GM12878 (cell line): ENCODE results near the gene TNPO2. TPM values are rescaled to one million over a fixed set of nuclear protein-coding genes. Genes with fewer than 3 reads are reported as not detected.

Experiments used
- BACH1 ChIP-seq: fragments of 450-650 bp; IDR thresholded peaks from 2 replicates; pipeline ENCODE4 v1.6.1; 2017; ENCODE audit warnings: mild to moderate bottlenecking, borderline replicate concordance
- BCL11A ChIP-seq: IDR thresholded peaks from 2 replicates; pipeline ENCODE4 v1.6.1; 2011; ENCODE audit warnings: low read depth, low read length
- CBFB ChIP-seq: IDR thresholded peaks from 2 replicates; pipeline ENCODE4 v1.6.1; 2016; ENCODE audit warnings: antibody characterized with exemption, low read depth
- CBX5 ChIP-seq: sonication (generic); IDR thresholded peaks from 2 replicates; pipeline ENCODE4 v1.6.1; 2016; ENCODE audit warnings: low read depth, moderate library complexity, mild to moderate bottlenecking, inconsistent platforms
- E2F4 ChIP-seq: IDR thresholded peaks from 2 replicates; pipeline ENCODE4 v1.6.1; 2012; ENCODE audit warnings: low read depth, low read length, improper control_type of control experiment
- GATAD2B ChIP-seq: fragments of 450-650 bp; conservative IDR thresholded peaks from 2 replicates; pipeline ENCODE4 v1.6.1; 2017; ENCODE audit warnings: low read depth, mild to moderate bottlenecking, moderate library complexity
- NBN ChIP-seq: fragments of 450-650 bp; IDR thresholded peaks from 2 replicates; pipeline ENCODE4 v1.6.1; 2016
- NKRF ChIP-seq: fragments of 450-650 bp; conservative IDR thresholded peaks from 2 replicates; pipeline ENCODE4 v1.6.1; 2017; ENCODE audit warnings: mild to moderate bottlenecking, moderate library complexity
- NRF1 ChIP-seq: conservative IDR thresholded peaks from 2 replicates; pipeline ENCODE4 v1.6.1; 2011; ENCODE audit warnings: mild to moderate bottlenecking, low read depth, low read length, improper control_type of control experiment
- PAX5 ChIP-seq: IDR thresholded peaks from 2 replicates; pipeline ENCODE4 v1.6.1; 2011; ENCODE audit warnings: low read depth, low read length, borderline replicate concordance
- PAX8 ChIP-seq: fragments of 450-650 bp; IDR thresholded peaks from 2 replicates; pipeline ENCODE4 v1.6.1; 2017; ENCODE audit warnings: mild to moderate bottlenecking, moderate library complexity
- PKNOX1 ChIP-seq: fragments of 450-650 bp; IDR thresholded peaks from 2 replicates; pipeline ENCODE4 v1.6.1; 2016; ENCODE audit warnings: mild to moderate bottlenecking
- POLR2A ChIP-seq: IDR thresholded peaks from 2 replicates; pipeline ENCODE4 v1.6.1; 2011; ENCODE audit warnings: low read depth, mild to moderate bottlenecking, low read length
- POLR2AphosphoS5 ChIP-seq: IDR thresholded peaks from 2 replicates; pipeline ENCODE4 v1.6.1; 2011; ENCODE audit warnings: mild to moderate bottlenecking, low read length, inconsistent platforms
- SMAD5 ChIP-seq: IDR thresholded peaks from 2 replicates; pipeline ENCODE4 v1.6.1; 2016; ENCODE audit warnings: antibody characterized with exemption, low read depth
- SREBF2 ChIP-seq: IDR thresholded peaks from 2 replicates; pipeline ENCODE4 v1.6.1; 2012; ENCODE audit warnings: mild to moderate bottlenecking, low read length
- TBL1XR1 ChIP-seq: IDR thresholded peaks from 2 replicates; pipeline ENCODE4 v1.6.1; 2012; ENCODE audit warnings: low read depth, low read length, improper control_type of control experiment
- ZNF217 ChIP-seq: fragments of 450-650 bp; IDR thresholded peaks from 2 replicates; pipeline ENCODE4 v1.6.1; 2017; ENCODE audit warnings: antibody characterized with exemption, mild to moderate bottlenecking
- ZZZ3 ChIP-seq: IDR thresholded peaks from 2 replicates; pipeline ENCODE4 v1.6.1; 2011; ENCODE audit warnings: low read depth; ENCODE audit not compliant: control insufficient read depth, insufficient read length
- polyA plus RNA-seq, 11 experiments: library from polyadenylated mRNA; depleted of rRNA in 4 of 11; unstranded in 6 of 11; stranded (reverse) in 5 of 11; fragments of >200 nt; fragmentation: Nextera tagmentation in 4 of 11; fragmentation: Illumina TruSeq in 1 of 11; extraction: Ambion mirVana in 4 of 11; extraction: Trizol in 1 of 11; gene quantifications; 1 replicate in 1 of 11; 2 replicates in 10 of 11; pipeline versions ENCODE4 v1.2.1 to v1.2.3, GENCODE V29; 2011 to 2016; ENCODE audit warnings: inconsistent platforms in 2 of 11, missing spikeins in 2 of 11, low read depth in 1 of 11
- total RNA-seq, 4 experiments: library from RNA; depleted of rRNA in 3 of 4; stranded (reverse); fragments of >200 nt in 3 of 4; fragmentation: Illumina TruSeq in 1 of 4; extraction: Trizol in 1 of 4; gene quantifications; 2 replicates each; pipeline versions ENCODE4 v1.2.1 to v1.2.3, GENCODE V29; 2013 to 2021
- TF ChIP-seq, protein P1 (sequence below): fragments of 450-650 bp; IDR thresholded peaks from 2 replicates; pipeline ENCODE4 v1.6.1; 2018; ENCODE audit warnings: mild to moderate bottlenecking, low read depth, moderate library complexity; ENCODE audit not compliant: partially characterized antibody
- TF ChIP-seq, protein P2 (sequence below): fragments of 450-650 bp; formaldehyde crosslinking; IDR thresholded peaks from 2 replicates; pipeline ENCODE4 v1.5.0; 2022; ENCODE audit warnings: mild to moderate bottlenecking, missing genetic modification characterization

TNPO2 gene
- total and polyA plus RNA-seq, 10 of the 15 experiments (the other 5 are each of a cell fraction or from before 2014, with no cell fraction given) = 5.5 to 99.7 (median 29.6) TPM

DNA sequence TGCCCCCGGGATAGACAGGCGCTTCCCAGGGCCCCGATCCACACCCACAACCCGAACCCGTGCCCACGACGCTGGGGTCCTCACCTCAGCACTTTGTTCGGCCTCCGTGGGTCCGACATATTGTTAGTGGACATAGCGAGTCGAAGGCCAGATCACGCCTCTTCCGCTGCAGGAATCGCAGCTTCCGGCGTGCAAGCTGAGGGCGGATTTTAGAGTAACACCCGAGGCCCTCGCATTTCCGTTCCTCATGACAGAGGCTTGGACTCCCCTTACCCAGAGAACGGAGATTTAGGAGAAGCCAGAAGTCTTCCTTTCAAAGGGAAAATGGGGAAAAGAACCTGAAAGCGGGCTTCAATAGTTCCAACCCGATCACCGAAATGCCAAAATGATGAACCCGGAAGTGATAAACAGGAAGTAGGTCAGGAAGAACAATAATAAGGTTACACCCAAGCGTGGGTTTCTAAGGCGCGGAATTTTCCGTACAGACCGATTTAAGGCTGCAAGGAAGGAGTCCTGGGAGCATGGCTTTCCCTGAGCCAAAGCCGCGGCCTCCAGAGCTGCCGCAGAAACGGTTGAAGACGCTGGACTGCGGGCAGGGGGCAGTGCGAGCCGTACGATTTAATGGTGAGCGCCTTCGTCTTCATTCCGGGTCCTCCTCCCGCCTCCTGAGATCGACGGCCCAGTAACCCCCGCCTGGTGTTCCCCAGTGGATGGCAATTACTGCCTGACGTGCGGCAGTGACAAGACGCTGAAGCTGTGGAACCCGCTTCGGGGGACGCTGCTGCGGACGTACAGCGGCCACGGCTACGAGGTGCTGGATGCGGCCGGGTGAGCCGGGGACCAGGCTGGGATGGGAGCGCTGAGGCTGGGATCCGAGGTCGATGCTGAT is 54.2 kb downstream of the TNPO2 start (continued):
- TF ChIP-seq NRF1 = no peak
- peak; percentile 84 for TF ChIP-seq GATAD2B
- TF ChIP-seq ZZZ3 = no peak
- TF ChIP-seq CBX5 = peak; percentile 60; the same call in 1 of the 2 replicates
- TF ChIP-seq, protein P1, sequence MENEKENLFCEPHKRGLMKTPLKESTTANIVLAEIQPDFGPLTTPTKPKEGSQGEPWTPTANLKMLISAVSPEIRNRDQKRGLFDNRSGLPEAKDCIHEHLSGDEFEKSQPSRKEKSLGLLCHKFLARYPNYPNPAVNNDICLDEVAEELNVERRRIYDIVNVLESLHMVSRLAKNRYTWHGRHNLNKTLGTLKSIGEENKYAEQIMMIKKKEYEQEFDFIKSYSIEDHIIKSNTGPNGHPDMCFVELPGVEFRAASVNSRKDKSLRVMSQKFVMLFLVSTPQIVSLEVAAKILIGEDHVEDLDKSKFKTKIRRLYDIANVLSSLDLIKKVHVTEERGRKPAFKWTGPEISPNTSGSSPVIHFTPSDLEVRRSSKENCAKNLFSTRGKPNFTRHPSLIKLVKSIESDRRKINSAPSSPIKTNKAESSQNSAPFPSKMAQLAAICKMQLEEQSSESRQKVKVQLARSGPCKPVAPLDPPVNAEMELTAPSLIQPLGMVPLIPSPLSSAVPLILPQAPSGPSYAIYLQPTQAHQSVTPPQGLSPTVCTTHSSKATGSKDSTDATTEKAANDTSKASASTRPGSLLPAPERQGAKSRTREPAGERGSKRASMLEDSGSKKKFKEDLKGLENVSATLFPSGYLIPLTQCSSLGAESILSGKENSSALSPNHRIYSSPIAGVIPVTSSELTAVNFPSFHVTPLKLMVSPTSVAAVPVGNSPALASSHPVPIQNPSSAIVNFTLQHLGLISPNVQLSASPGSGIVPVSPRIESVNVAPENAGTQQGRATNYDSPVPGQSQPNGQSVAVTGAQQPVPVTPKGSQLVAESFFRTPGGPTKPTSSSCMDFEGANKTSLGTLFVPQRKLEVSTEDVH = peak; percentile 100
- no peak for TF ChIP-seq PAX8
- TF ChIP-seq BCL11A = no peak
- TF ChIP-seq POLR2A = peak; percentile 85
- TF ChIP-seq CBFB = no peak
- TF ChIP-seq BACH1 = no peak
- no peak for TF ChIP-seq E2F4
- 0 out of 2 replicates have a peak, but pooled peaks have one; percentile 27 for TF ChIP-seq ZNF217
- TF ChIP-seq NBN = peak; percentile 95; the same call in 1 of the 2 replicates
- peak; percentile 76; the same call in 1 of the 2 replicates for TF ChIP-seq NKRF
- TF ChIP-seq, protein P2, sequence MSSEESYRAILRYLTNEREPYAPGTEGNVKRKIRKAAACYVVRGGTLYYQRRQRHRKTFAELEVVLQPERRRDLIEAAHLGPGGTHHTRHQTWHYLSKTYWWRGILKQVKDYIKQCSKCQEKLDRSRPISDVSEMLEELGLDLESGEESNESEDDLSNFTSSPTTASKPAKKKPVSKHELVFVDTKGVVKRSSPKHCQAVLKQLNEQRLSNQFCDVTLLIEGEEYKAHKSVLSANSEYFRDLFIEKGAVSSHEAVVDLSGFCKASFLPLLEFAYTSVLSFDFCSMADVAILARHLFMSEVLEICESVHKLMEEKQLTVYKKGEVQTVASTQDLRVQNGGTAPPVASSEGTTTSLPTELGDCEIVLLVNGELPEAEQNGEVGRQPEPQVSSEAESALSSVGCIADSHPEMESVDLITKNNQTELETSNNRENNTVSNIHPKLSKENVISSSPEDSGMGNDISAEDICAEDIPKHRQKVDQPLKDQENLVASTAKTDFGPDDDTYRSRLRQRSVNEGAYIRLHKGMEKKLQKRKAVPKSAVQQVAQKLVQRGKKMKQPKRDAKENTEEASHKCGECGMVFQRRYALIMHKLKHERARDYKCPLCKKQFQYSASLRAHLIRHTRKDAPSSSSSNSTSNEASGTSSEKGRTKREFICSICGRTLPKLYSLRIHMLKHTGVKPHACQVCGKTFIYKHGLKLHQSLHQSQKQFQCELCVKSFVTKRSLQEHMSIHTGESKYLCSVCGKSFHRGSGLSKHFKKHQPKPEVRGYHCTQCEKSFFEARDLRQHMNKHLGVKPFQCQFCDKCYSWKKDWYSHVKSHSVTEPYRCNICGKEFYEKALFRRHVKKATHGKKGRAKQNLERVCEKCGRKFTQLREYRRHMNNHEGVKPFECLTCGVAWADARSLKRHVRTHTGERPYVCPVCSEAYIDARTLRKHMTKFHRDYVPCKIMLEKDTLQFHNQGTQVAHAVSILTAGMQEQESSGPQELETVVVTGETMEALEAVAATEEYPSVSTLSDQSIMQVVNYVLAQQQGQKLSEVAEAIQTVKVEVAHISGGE = peak; percentile 93
- TF ChIP-seq POLR2AphosphoS5 = peak; percentile 81; the same call in 1 of the 2 replicates
- peak; percentile 83 for TF ChIP-seq PKNOX1
- TF ChIP-seq SMAD5 = peak; percentile 61; the same call in 1 of the 2 replicates
- no peak for TF ChIP-seq PAX5
- peak; percentile 65 for TF ChIP-seq SREBF2
- no peak for TF ChIP-seq TBL1XR1
